B cell (primary cell): ENCODE data around the gene PYGL. TPM values are rescaled to one million over a fixed set of nuclear protein-coding genes. Genes with fewer than 3 reads are reported as not detected.

Experiments
- ATAC-seq: fragments of 200-7000 bp; cut with Tn5 transposase; one replicate; pipeline ENCODE4 v1.10.0; 2021; ENCODE audit warnings: low read depth, mild to moderate bottlenecking, moderate number of reproducible peaks, moderate library complexity
- CTCF ChIA-PET: fragments of 350-600 bp; sonication (Branson Sonifier 250); formaldehyde crosslinking; loops from one replicate; lab custom pipeline; 2021; ENCODE audit warnings: antibody characterized with exemption, inconsistent platforms; lab: Charles Lee
- POLR2A ChIA-PET: fragments of 350-600 bp; sonication (Branson Sonifier 250); formaldehyde crosslinking; loops from one replicate; lab custom pipeline; 2021; ENCODE audit warnings: antibody characterized with exemption; lab: Charles Lee
- DNase-seq: peaks from one replicate; pipeline ENCODE4 v3.0.0; 2013
- H2AFZ ChIP-seq: 2 replicates; pipeline ENCODE4 v1.6.1; 2012; ENCODE audit warnings: mild to moderate bottlenecking, low read depth, low read length; ENCODE audit not compliant: insufficient read depth, poor library complexity, severe bottlenecking
- H3K27ac ChIP-seq, 2 donors: 1 replicate in 1 of 2; 2 replicates in 1 of 2; pipeline ENCODE4 v1.5.1; 2012 to 2013; ENCODE audit warnings: low read length in 2 of 2, mild to moderate bottlenecking in 2 of 2, moderate library complexity in 1 of 2
- H3K27me3 ChIP-seq, 4 experiments: fragments of 200-600 bp in 1 of 4; sonication (generic) in 1 of 4; replicated peaks in 1 of 4; 1 replicate in 2 of 4; 2 replicates in 2 of 4; pipeline versions ENCODE4 v1.6.1 to v1.7.0; 2013 to 2016; ENCODE audit warnings: low read length in 3 of 4, mild to moderate bottlenecking in 2 of 4, mixed read lengths in 1 of 4, moderate library complexity in 1 of 4; ENCODE audit not compliant: insufficient read depth in 4 of 4, control insufficient read depth in 3 of 4; ENCODE audit errors: control extremely low read depth in 1 of 4
- H3K36me3 ChIP-seq, 2 experiments: replicated peaks in 1 of 2; 1 replicate in 1 of 2; 2 replicates in 1 of 2; pipeline versions ENCODE4 v1.6.1 to v1.7.1; 2013; ENCODE audit warnings: low read length in 1 of 2; ENCODE audit not compliant: insufficient read depth in 2 of 2, control insufficient read depth in 1 of 2; ENCODE audit errors: control extremely low read depth in 1 of 2, extremely low read depth in 1 of 2
- H3K4me1 ChIP-seq, 2 donors: fragments of 200-600 bp in 1 of 2; sonication (generic) in 1 of 2; 1 replicate in 1 of 2; 2 replicates in 1 of 2; pipeline versions ENCODE4 v1.5.1 to v1.6.1; 2013 to 2017; ENCODE audit warnings: low read length in 2 of 2; ENCODE audit not compliant: control insufficient read depth in 2 of 2, insufficient read depth in 2 of 2
- H3K4me2 ChIP-seq: replicated peaks from 2 replicates; pipeline ENCODE3; 2012; ENCODE audit warnings: mild to moderate bottlenecking, low read depth, low read length; ENCODE audit not compliant: poor library complexity, severe bottlenecking
- H3K4me3 ChIP-seq, 5 experiments: fragments of 200-600 bp in 1 of 5; sonication (generic) in 1 of 5; 1 replicate in 3 of 5; 2 replicates in 2 of 5; pipeline versions ENCODE4 v1.5.1 to v1.7.0; 2011 to 2016; ENCODE audit warnings: low read length in 4 of 5, mild to moderate bottlenecking in 4 of 5, low read depth in 2 of 5, control low read depth in 1 of 5, moderate library complexity in 1 of 5; ENCODE audit not compliant: insufficient read depth in 1 of 5; ENCODE audit errors: control extremely low read depth in 1 of 5, extremely low read depth in 1 of 5
- H3K79me2 ChIP-seq: fragments of 200-600 bp; sonication (generic); one replicate; pipeline ENCODE4 v1.6.0; 2016; ENCODE audit warnings: low read length; ENCODE audit not compliant: control insufficient read depth, insufficient read depth
- H3K9ac ChIP-seq: fragments of 200-600 bp; sonication (generic); 2 replicates; pipeline ENCODE4 v1.6.1; 2017; ENCODE audit warnings: mild to moderate bottlenecking, low read length, moderate library complexity
- H3K9me3 ChIP-seq, 3 donors: one replicate each; pipeline versions ENCODE4 v1.6.1 to v1.7.1; 2013; ENCODE audit warnings: low read length in 2 of 3; ENCODE audit not compliant: control insufficient read depth in 2 of 3, insufficient read depth in 1 of 3; ENCODE audit errors: control extremely low read depth in 1 of 3
- H4K20me1 ChIP-seq: 2 replicates; pipeline ENCODE4 v1.6.0; 2012; ENCODE audit warnings: mild to moderate bottlenecking, low read length; ENCODE audit not compliant: insufficient read depth, control insufficient read depth, poor library complexity, severe bottlenecking
- H3K27ac Mint-ChIP-seq: one replicate; pipeline ENCODE4 v1.8.0; 2021; ENCODE audit warnings: mixed read lengths
- H3K27me3 Mint-ChIP-seq: one replicate; pipeline ENCODE4 v1.8.0; 2021; ENCODE audit warnings: mixed read lengths
- H3K4me1 Mint-ChIP-seq: one replicate; pipeline ENCODE4 v1.8.0; 2021; ENCODE audit warnings: mixed read lengths
- H3K4me3 Mint-ChIP-seq: one replicate; pipeline ENCODE4 v1.8.0; 2021; ENCODE audit warnings: mixed read lengths
- H3K9me3 Mint-ChIP-seq: one replicate; pipeline ENCODE4 v1.8.0; 2022; ENCODE audit warnings: mixed read lengths; ENCODE audit not compliant: insufficient read depth
- CTCF ChIP-seq: fragments of 200-600 bp; IDR thresholded peaks from one replicate; pipeline ENCODE4 v1.8.0; 2022; ENCODE audit warnings: antibody characterized with exemption, mild to moderate bottlenecking
- EZH2 ChIP-seq: IDR thresholded peaks from 2 replicates; pipeline ENCODE4 v1.6.1; 2012; ENCODE audit warnings: borderline replicate concordance, low read depth, mild to moderate bottlenecking, moderate library complexity, low read length; ENCODE audit not compliant: insufficient read depth, poor library complexity, severe bottlenecking
- WGBS: methylation state at CpG from one replicate; pipeline ENCODE4 v1.1.5; 2013; ENCODE audit warnings: missing lambda C conversion rate; ENCODE audit not compliant: insufficient coverage; 5-methylcytosine and 5-hydroxymethylcytosine counted together
- intact Hi-C: fragments of 100-400 bp; cut with micrococcal nuclease; formaldehyde crosslinking; loops from one replicate; pipeline ENCODE4 v1.10.0; 2022
- polyA plus RNA-seq: library from polyadenylated mRNA; depleted of rRNA; stranded (reverse); fragments of >200 nt; gene quantifications from 2 replicates; pipeline ENCODE4 v1.2.3, GENCODE V29; 2012
- total RNA-seq, 2 donors: library from RNA; stranded (reverse); fragments of 120-200 nt in 1 of 2; gene quantifications; 1 replicate in 1 of 2; 2 replicates in 1 of 2; pipeline versions ENCODE4 v1.2.3 to v1.2.4, GENCODE V29; 2013 to 2022

The PYGL gene
- total and polyA plus RNA-seq, 2 donors (not counting 1 experiment from before 2014, with no cell fraction given) = 0.60 to 0.64 TPM

GRCh38 chr14:50935126-50936015 is 8.9 kb downstream of the PYGL start:
- no peaks in the 10 kb centered on the region for H3K4me1 Mint-ChIP-seq
- POLR2A ChIA-PET = no interaction called here

More at GRCh38 chr14:50935126-50936015, 8.9 kb downstream of the PYGL start:
- CTCF ChIA-PET = no interaction called here
- no peaks in the 10 kb centered on the region for H3K36me3 ChIP-seq
- no peak overlapping the region for H2AFZ ChIP-seq
- DNase-seq (no peak), ATAC-seq (no peak)
- Mint-ChIP-seq H3K9me3 (no peaks in the 10 kb centered on the region), H3K27me3 (peaks cover 40% of the 10 kb centered on the region), H3K4me3 (no peak overlapping the region), H3K27ac (no peak overlapping the region)
- 77% methylated on average over 3 of the region's 5 CpGs for WGBS
- no peaks in the 10 kb centered on the region for H3K79me2 ChIP-seq
- H3K9ac ChIP-seq = no peak overlapping the region
- H3K4me2 ChIP-seq = no peak overlapping the region
- no peaks in the 10 kb centered on the region for H4K20me1 ChIP-seq
- no peaks in the 10 kb centered on the region for H3K9me3 ChIP-seq
- no peaks in the 10 kb centered on the region for H3K4me1 ChIP-seq
- no peak overlapping the region for H3K4me3 ChIP-seq
- H3K27ac ChIP-seq = no peak overlapping the region
- H3K27me3 ChIP-seq = no peaks in the 10 kb centered on the region
- intact Hi-C loops = no loop called here
- TF ChIP-seq CTCF = no peak
- no peak for TF ChIP-seq EZH2
